SK-N-SH (cell line): ENCODE data around the gene THAP7. TPM values are rescaled to one million over a fixed set of nuclear protein-coding genes. Genes with fewer than 3 reads are reported as not detected.

Source experiments
- CTCF ChIA-PET: fragments of 300-600, 350-600 bp; formaldehyde crosslinking; extraction: SDS; loops from one replicate; lab custom pipeline; 2021; lab: Yijun Ruan, JAX
- POLR2A ChIA-PET: fragments of 350-600 bp; sonication (Branson Sonifier 250); formaldehyde crosslinking; extraction: SDS; loops from one replicate; lab custom pipeline; 2020; ENCODE audit warnings: antibody characterized with exemption, inconsistent platforms; lab: Yijun Ruan, JAX
- DNase-seq: peaks from one replicate; pipeline ENCODE4 v3.0.0; 2012
- H2AFZ ChIP-seq: fragments of 200-600 bp; sonication (generic); 2 replicates; pipeline ENCODE4 v1.8.1; 2016; ENCODE audit warnings: antibody characterized with exemption, mild to moderate bottlenecking, low read depth
- H3F3A ChIP-seq: fragments of 200-600 bp; sonication (generic); replicated peaks from 2 replicates; pipeline ENCODE3; 2016; ENCODE audit warnings: antibody characterized with exemption, mild to moderate bottlenecking; ENCODE audit not compliant: insufficient read depth
- H3K27ac ChIP-seq, 2 experiments: fragments of 200-500 bp in 1 of 2; fragments of 200-600 bp in 1 of 2; sonication (Bioruptor generic) in 1 of 2; sonication (generic), shearing (Covaris generic) in 1 of 2; 2 replicates each; pipeline versions ENCODE4 v1.5.1 to v1.6.1; 2014 to 2016; ENCODE audit warnings: low read depth in 2 of 2, inconsistent platforms in 1 of 2, low read length in 1 of 2, mild to moderate bottlenecking in 1 of 2, mixed read lengths in 1 of 2
- H3K27me3 ChIP-seq: fragments of 200-600 bp; sonication (generic), shearing (Covaris generic); 2 replicates; pipeline ENCODE4 v1.6.1; 2016; ENCODE audit warnings: mixed run types; ENCODE audit not compliant: insufficient read depth
- H3K36me3 ChIP-seq, 2 experiments: fragments of 200-500 bp in 1 of 2; fragments of 200-600 bp in 1 of 2; sonication (Bioruptor generic) in 1 of 2; sonication (generic) in 1 of 2; replicated peaks in 1 of 2; 2 replicates each; pipeline versions ENCODE3 to v1.5.1; 2014 to 2016; ENCODE audit warnings: low read length in 1 of 2, mild to moderate bottlenecking in 1 of 2; ENCODE audit not compliant: insufficient read depth in 2 of 2, control insufficient read depth in 1 of 2
- H3K4me1 ChIP-seq, 2 experiments: fragments of 200-500 bp in 1 of 2; fragments of 200-600 bp in 1 of 2; sonication (Bioruptor generic) in 1 of 2; sonication (generic), shearing (Covaris generic) in 1 of 2; 2 replicates each; pipeline versions ENCODE4 v1.5.1 to v1.6.1; 2014 to 2016; ENCODE audit warnings: low read depth in 1 of 2, low read length in 1 of 2, mixed run types in 1 of 2; ENCODE audit not compliant: insufficient read depth in 2 of 2, control insufficient read depth in 1 of 2
- H3K4me2 ChIP-seq: fragments of 200-600 bp; sonication (generic), shearing (Covaris generic); 2 replicates; pipeline ENCODE4 v1.6.1; 2017; ENCODE audit warnings: mixed run types
- H3K4me3 ChIP-seq, 2 experiments: fragments of 200-500 bp in 1 of 2; fragments of 200-600 bp in 1 of 2; sonication (Bioruptor generic) in 1 of 2; sonication (generic), shearing (Covaris generic) in 1 of 2; 2 replicates each; pipeline versions ENCODE4 v1.5.1 to v1.8.1; 2014 to 2016; ENCODE audit warnings: low read depth in 2 of 2, inconsistent platforms in 1 of 2, low read length in 1 of 2, mild to moderate bottlenecking in 1 of 2, mixed read lengths in 1 of 2, moderate library complexity in 1 of 2
- H3K79me2 ChIP-seq: fragments of 200-600 bp; sonication (generic); 2 replicates; pipeline ENCODE4 v1.8.1; 2017; ENCODE audit warnings: mild to moderate bottlenecking; ENCODE audit not compliant: insufficient read depth
- H3K9ac ChIP-seq: fragments of 200-600 bp; sonication (generic); 2 replicates; pipeline ENCODE4 v1.6.1; 2017; ENCODE audit warnings: mixed run types
- H3K9me2 ChIP-seq: fragments of 200-600 bp; sonication (generic); 2 replicates; pipeline ENCODE4 v1.6.1; 2017; ENCODE audit warnings: mixed run types
- H3K9me3 ChIP-seq: fragments of 200-600 bp; sonication (generic); 2 replicates; pipeline ENCODE4 v1.6.1; 2017; ENCODE audit warnings: mixed run types, mild to moderate bottlenecking, moderate library complexity
- H4K20me1 ChIP-seq: fragments of 200-600 bp; sonication (generic); 2 replicates; pipeline ENCODE4 v1.6.1; 2017; ENCODE audit warnings: mild to moderate bottlenecking, mixed run types; ENCODE audit not compliant: insufficient read depth
- ELF1 ChIP-seq: IDR thresholded peaks from 2 replicates; pipeline ENCODE4 v1.4.0; 2012
- EP300 ChIP-seq, 2 experiments: IDR thresholded peaks; 2 replicates each; pipeline versions ENCODE4 v1.4.0 to v1.6.1; 2012; ENCODE audit warnings: borderline replicate concordance in 1 of 2, low read depth in 1 of 2, low read length in 1 of 2
- EZH2phosphoT487 ChIP-seq: fragments of 200-600 bp; sonication (generic); IDR thresholded peaks from 2 replicates; pipeline ENCODE4 v1.6.1; 2017; ENCODE audit warnings: low read depth, mixed run types, mild to moderate bottlenecking, antibody characterized with exemption, moderate library complexity, borderline replicate concordance
- FOSL2 ChIP-seq: IDR thresholded peaks from 2 replicates; pipeline ENCODE4 v1.4.0; 2012; ENCODE audit warnings: low read depth, mild to moderate bottlenecking, moderate library complexity, borderline replicate concordance
- GATA2 ChIP-seq: sonication (generic); formaldehyde crosslinking; IDR thresholded peaks from 2 replicates; pipeline ENCODE4 v1.5.0; 2020; ENCODE audit warnings: mild to moderate bottlenecking, missing genetic modification reagents
- JUND ChIP-seq: IDR thresholded peaks from 2 replicates; pipeline ENCODE4 v1.4.0; 2012
- MEF2A ChIP-seq: IDR thresholded peaks from 2 replicates; pipeline ENCODE4 v1.4.0; 2012; ENCODE audit warnings: low read depth, borderline replicate concordance
- MXI1 ChIP-seq: IDR thresholded peaks from 2 replicates; pipeline ENCODE4 v1.6.1; 2012; ENCODE audit warnings: mild to moderate bottlenecking, low read depth, low read length, improper control_type of control experiment
- NRF1 ChIP-seq: IDR thresholded peaks from 2 replicates; pipeline ENCODE4 v1.6.1; 2012; ENCODE audit warnings: low read depth, mild to moderate bottlenecking, low read length
- RAD21 ChIP-seq: IDR thresholded peaks from 2 replicates; pipeline ENCODE4 v1.6.1; 2012; ENCODE audit warnings: mild to moderate bottlenecking, low read length
- RXRA ChIP-seq: IDR thresholded peaks from 2 replicates; pipeline ENCODE4 v1.4.0; 2012; ENCODE audit warnings: low read depth, mild to moderate bottlenecking, borderline replicate concordance
- SMC3 ChIP-seq: IDR thresholded peaks from 2 replicates; pipeline ENCODE4 v1.6.1; 2012; ENCODE audit warnings: low read depth, low read length, improper control_type of control experiment
- TAF1 ChIP-seq: IDR thresholded peaks from 2 replicates; pipeline ENCODE4 v1.6.1; 2012; ENCODE audit warnings: low read depth, mild to moderate bottlenecking, low read length, moderate library complexity, borderline replicate concordance
- WGBS: methylation state at CpG from one replicate; pipeline ENCODE4 v1.1.6; 2017; ENCODE audit warnings: low lambda C conversion rate; 5-methylcytosine and 5-hydroxymethylcytosine counted together
- polyA plus RNA-seq, 3 experiments: library from polyadenylated mRNA; depleted of rRNA; stranded (reverse); fragments of >200 nt; gene quantifications; 2 replicates each; pipeline ENCODE4 v1.2.3, GENCODE V29; 2012
- TF ChIP-seq, protein P1 (sequence below): IDR thresholded peaks from 2 replicates; pipeline ENCODE4 v1.4.0; 2012; ENCODE audit warnings: low read depth, borderline replicate concordance
- TF ChIP-seq, protein P2 (sequence below): IDR thresholded peaks from 2 replicates; pipeline ENCODE4; 2012
- TF ChIP-seq, protein P3 (sequence below): IDR thresholded peaks from 2 replicates; pipeline ENCODE4 v1.4.0; 2012; ENCODE audit warnings: low read depth
- TF ChIP-seq, protein P4 (sequence below): fragments of 200-600 bp; sonication (generic); IDR thresholded peaks from 2 replicates; pipeline ENCODE4 v1.6.1; 2017; ENCODE audit warnings: antibody characterized with exemption, mild to moderate bottlenecking, moderate library complexity

The THAP7 gene
- polyA plus RNA-seq, 1 of the 3 experiments (the other 2 are of a cell fraction), result 32.0 TPM

DNA sequence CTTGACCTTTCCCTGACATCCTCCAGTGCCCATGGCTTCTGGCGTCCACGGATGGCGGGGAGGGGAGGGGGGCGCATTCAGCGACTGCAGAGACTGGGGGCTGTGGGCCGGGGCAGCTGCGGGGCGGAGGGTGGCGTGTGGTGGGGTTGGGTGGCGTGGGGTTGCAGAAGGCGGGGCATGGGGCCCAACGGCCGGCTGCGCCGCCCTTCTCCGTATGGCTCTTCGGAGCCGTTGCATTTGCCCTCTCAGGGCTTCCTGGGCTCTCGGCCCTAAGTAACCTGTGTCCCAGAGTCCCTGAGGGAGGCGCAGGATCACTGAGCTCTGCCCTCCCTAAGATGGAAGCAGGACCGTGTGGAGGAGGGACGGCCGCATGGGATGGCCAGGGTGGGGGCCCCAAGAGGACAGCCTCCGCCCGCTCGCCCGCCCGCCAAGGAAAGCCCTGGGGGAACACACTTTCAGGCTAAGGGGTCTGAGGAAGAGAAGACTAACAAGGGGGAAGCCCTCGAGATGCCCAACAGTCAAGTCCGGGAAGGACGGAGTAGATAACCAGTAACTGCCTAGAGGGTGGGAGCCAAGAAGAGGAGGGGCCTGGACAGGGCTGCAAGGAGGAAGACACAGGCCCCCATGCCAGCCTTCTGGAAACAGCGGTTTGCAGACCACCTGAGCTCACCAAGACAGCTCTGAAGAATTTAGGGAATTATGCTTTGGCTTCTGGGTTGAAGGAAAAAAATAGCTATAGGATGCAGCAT lies 44.1 kb downstream of the THAP7 start:
- WGBS, result 77% methylated on average over 26 of the region's 32 CpGs
- CTCF ChIA-PET, result interaction anchor here (0.6 to 2.3 kb wide), 7 partner anchors 10 to 154 kb away, joined by 3 to 6 read pairs (median 4); partner anchors contain the start of genes AIFM3 and LZTR1
- H3K4me1 ChIP-seq, result peaks cover 0 to 2% of the 10 kb centered on the region in 2 experiments; a peak in 1 of 4 replicates
- no peaks in the 10 kb centered on the region for H3K27me3 ChIP-seq
- peak; percentile 25 for DNase-seq
- peaks cover 10 to 11% of the 10 kb centered on the region in 2 experiments for H3K36me3 ChIP-seq
- H3K4me3 ChIP-seq, result no peak overlapping the region
- peaks cover 4% of the 10 kb centered on the region for H3F3A ChIP-seq
- no peak overlapping the region for H2AFZ ChIP-seq
- peaks cover 6% of the 10 kb centered on the region for H3K79me2 ChIP-seq
- no peak overlapping the region for H3K27ac ChIP-seq
- H3K4me2 ChIP-seq, result no peak overlapping the region
- no peaks in the 10 kb centered on the region for H3K9me3 ChIP-seq
- no peaks in the 10 kb centered on the region for H3K9me2 ChIP-seq
- peaks cover 5% of the 10 kb centered on the region; the same call in 1 of the 2 replicates for H4K20me1 ChIP-seq
- POLR2A ChIA-PET, result interaction anchor here (2.4 kb wide), 1 partner anchor 57 kb away, joined by 5 read pairs; the partner anchor contains the start of gene P2RX6
- H3K9ac ChIP-seq, result no peak overlapping the region
- TF ChIP-seq, protein P1, sequence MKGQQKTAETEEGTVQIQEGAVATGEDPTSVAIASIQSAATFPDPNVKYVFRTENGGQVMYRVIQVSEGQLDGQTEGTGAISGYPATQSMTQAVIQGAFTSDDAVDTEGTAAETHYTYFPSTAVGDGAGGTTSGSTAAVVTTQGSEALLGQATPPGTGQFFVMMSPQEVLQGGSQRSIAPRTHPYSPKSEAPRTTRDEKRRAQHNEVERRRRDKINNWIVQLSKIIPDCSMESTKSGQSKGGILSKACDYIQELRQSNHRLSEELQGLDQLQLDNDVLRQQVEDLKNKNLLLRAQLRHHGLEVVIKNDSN, result no peak
- TF ChIP-seq, protein P2, sequence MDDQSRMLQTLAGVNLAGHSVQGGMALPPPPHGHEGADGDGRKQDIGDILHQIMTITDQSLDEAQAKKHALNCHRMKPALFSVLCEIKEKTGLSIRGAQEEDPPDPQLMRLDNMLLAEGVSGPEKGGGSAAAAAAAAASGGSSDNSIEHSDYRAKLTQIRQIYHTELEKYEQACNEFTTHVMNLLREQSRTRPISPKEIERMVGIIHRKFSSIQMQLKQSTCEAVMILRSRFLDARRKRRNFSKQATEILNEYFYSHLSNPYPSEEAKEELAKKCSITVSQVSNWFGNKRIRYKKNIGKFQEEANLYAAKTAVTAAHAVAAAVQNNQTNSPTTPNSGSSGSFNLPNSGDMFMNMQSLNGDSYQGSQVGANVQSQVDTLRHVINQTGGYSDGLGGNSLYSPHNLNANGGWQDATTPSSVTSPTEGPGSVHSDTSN, result no peak
- no peak for TF ChIP-seq GATA2
- no peak for TF ChIP-seq EZH2phosphoT487
- TF ChIP-seq TAF1, result no peak
- TF ChIP-seq SMC3, result no peak
- TF ChIP-seq, protein P3, sequence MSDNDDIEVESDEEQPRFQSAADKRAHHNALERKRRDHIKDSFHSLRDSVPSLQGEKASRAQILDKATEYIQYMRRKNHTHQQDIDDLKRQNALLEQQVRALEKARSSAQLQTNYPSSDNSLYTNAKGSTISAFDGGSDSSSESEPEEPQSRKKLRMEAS, result no peak
- no peak for TF ChIP-seq MEF2A
- no peak for TF ChIP-seq FOSL2
- no peak for TF ChIP-seq EP300 (IDR thresholded peaks at IDR 0.05; ENCODE audit: borderline replicate concordance in 1 of 2, low read depth in 1 of 2, low read length in 1 of 2)
- no peak for TF ChIP-seq ELF1
- no peak for TF ChIP-seq NRF1

DNA sequence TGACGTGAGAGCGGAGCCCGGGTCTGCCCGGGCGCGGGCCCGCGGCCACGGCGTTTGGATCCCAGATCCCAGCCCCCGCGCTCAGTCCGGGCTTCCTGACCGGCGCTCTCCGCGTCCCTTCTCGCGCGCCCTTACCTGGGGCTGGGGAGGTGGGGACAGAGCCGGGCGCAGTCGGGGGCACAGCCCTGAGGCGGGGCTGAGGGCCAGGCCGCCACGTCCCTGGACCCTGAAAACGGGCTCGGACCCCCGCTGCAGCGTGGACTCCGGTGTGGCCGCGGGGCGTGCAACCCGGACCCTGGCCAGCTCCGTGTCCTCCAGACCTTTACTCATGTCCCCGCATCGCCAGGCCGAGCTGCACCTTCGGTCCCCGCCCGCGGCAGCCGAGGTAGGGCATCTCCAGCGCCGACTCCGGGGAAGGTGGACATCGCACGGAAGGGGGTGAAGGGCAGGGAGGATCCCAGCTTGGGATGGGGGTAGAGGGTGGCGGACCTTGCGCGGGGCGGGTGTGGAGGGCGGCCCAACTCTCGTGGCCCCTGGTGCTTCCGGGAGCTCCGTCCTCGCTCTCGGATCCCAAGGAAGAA lies 44.7 kb downstream of the THAP7 start:
- Histone ChIP-seq H4K20me1 (peaks cover 8% of the 10 kb centered on the region), H3K27me3 (no peaks in the 10 kb centered on the region), H3K4me3 (no peak overlapping the region), H3F3A (peaks cover 4% of the 10 kb centered on the region), H3K4me1 (peaks cover 0 to 2% of the 10 kb centered on the region in 2 experiments; a peak in 1 of 4 replicates), H3K9ac (no peak overlapping the region), H2AFZ (no peak overlapping the region), H3K36me3 (peaks cover 10 to 18% of the 10 kb centered on the region in 2 experiments), H3K4me2 (no peak overlapping the region), H3K79me2 (peaks cover 6% of the 10 kb centered on the region), H3K9me2 (no peaks in the 10 kb centered on the region), H3K27ac (no peak overlapping the region), H3K9me3 (no peaks in the 10 kb centered on the region)
- POLR2A ChIA-PET, result interaction anchor here (2.4 kb wide), 1 partner anchor 58 kb away, joined by 5 read pairs; the partner anchor contains the start of gene P2RX6
- CTCF ChIA-PET, result interaction anchor here (1.2 to 2.3 kb wide), 3 partner anchors 10 to 153 kb away, joined by 4 to 6 read pairs (median 6); partner anchors contain the start of gene AIFM3
- peak; percentile 27 for DNase-seq
- TF ChIP-seq, protein P4, sequence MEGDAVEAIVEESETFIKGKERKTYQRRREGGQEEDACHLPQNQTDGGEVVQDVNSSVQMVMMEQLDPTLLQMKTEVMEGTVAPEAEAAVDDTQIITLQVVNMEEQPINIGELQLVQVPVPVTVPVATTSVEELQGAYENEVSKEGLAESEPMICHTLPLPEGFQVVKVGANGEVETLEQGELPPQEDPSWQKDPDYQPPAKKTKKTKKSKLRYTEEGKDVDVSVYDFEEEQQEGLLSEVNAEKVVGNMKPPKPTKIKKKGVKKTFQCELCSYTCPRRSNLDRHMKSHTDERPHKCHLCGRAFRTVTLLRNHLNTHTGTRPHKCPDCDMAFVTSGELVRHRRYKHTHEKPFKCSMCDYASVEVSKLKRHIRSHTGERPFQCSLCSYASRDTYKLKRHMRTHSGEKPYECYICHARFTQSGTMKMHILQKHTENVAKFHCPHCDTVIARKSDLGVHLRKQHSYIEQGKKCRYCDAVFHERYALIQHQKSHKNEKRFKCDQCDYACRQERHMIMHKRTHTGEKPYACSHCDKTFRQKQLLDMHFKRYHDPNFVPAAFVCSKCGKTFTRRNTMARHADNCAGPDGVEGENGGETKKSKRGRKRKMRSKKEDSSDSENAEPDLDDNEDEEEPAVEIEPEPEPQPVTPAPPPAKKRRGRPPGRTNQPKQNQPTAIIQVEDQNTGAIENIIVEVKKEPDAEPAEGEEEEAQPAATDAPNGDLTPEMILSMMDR, result no peak
- no peak for TF ChIP-seq RAD21
- no peak for TF ChIP-seq JUND
- TF ChIP-seq TAF1, result no peak
- no peak for TF ChIP-seq ELF1
- no peak for TF ChIP-seq RXRA
- TF ChIP-seq MXI1, result no peak
- 86% methylated on average over 41 of the region's 59 CpGs for WGBS
